Measurements from ENCODE around the gene NXF1.
"Not testable (repeated sequence)": the region's sequence is repeated elsewhere in the genome, so short reads cannot be mapped to it uniquely, and the experiment has no call there.

Gene NXF1

DNA sequence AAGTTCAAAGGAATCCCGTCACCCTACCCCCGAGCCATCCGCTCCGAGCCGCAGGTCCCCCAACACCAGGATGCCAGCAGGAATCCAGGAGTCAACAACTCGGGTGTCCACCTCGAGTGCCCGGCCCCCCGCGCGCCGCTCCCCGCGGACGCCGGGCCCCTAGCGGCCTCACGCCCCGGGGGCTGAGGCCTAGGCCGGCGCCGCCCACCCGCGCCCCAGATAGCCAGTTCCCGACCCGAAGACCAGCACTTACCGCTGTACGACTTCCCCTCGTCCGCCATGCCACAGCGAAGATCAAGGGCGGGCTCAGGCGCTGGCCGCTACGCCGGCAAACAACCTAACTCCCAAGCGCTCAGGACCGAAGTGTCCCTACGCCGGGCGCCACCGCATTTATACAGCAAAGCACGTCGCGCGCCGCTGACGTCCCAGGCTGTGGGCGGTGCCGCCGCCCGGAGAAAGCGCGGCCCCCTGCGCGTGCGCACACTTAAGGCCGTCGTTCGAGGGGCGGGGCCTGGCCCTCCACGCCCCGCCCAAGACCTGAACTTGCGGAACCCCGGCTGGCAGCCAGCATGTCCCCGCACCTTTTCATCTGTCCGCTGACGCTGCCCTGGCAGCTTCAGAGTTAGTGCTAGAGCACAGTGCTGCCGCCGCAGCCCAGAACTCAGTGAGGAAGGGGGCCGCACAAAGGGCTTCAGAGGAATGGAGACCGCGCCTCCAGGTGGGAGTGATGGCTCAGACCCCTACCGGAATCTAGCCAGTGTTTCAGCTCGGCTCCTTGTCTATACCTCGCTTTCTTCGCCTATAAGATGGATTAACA is at the start of gene NXF1:
NXF1 (minus strand) TSS at position 365 of the 817 bp plus-strand sequence; CDS start at position 281, 84 bp downstream.
- DNase-seq (ENCODE audit: low spot score) = peak; percentile 99

GRCh38 chr11:62854013-62854824 is 49.0 kb upstream of the NXF1 start:
- DNase-seq (ENCODE audit: low spot score) = no peak

DNA sequence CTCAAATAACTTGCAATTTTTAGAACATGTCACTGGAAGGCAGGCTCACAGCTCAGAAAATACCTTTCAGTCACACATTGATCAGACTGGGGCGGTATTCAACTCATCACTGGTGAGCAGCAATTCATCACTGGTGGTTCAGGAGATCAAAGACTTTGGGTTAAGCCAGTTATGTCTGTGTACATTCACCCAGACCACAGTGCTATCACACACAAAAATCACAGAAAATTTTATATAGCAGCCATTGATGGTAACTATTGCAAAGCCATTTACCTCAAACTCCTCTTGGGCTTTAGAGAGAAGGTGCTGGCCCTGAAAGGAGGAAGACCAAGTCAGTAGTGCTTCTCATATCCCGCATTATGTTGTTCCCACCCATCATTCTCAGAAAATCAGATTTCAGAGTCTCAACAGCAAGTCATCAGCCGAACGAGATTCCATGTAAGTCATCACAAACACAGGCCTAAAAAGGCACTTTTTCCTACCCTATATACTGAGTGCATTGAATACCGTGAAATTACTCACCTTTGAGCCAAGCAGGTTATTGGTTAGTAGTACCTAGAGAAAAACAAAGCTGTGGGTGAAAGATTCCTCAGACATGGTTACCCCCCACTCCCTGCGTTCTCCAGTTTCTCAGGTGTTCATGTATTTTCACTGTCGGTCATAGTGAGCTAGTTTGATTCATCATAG is 48.2 kb upstream of the NXF1 start:
- no peak for DNase-seq (ENCODE audit: low spot score)

GRCh38 chr11:62852523-62853188 is 47.4 kb upstream of the NXF1 start:
- no peak for DNase-seq (ENCODE audit: low spot score)

GRCh38 chr11:62851807-62852522 is 46.7 kb upstream of the NXF1 start:
- DNase-seq (ENCODE audit: low spot score) = no peak

DNA sequence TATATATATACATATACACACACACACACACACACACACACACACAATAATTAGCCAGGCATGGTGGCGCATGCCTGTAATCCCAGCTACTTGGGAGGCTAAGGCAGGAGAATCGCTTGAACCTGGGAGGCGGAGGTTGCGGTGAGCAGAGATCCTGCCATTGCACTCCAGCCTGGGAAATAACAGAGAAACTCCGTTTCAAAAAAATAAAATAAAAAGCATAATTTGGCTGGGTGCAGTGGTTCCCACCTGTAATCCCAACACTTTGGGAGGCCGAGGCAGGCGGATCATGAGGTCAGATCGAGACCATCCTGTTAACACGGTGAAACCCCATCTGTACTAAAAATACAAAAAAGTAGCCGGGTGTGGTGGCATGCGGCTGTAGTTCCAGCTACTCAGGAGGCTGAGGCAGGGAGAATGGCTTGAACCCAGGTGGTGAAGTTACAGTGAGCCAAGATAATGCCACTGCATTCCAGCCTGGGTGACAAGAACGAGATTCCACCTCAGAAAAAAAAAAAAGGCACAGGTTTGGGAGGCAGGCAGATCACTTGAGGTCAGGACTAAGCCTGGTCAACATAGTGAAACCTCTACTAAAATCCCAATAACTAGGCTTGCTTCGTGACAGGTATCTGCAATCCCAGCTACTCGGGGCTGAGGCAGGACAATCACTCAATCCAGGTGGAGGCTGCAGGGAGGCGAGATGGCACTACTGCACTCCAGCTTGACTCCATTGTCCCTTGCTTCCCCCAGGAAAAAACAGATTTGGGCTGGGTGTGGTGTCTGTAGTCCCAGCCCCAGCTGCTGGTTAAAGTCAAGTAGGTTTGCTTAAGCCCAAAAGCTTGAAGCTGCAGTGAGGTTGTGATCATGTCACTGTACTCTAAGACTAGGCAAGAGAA is 45.9 kb upstream of the NXF1 start:
- DNase-seq (ENCODE audit: low spot score) = no peak

DNA sequence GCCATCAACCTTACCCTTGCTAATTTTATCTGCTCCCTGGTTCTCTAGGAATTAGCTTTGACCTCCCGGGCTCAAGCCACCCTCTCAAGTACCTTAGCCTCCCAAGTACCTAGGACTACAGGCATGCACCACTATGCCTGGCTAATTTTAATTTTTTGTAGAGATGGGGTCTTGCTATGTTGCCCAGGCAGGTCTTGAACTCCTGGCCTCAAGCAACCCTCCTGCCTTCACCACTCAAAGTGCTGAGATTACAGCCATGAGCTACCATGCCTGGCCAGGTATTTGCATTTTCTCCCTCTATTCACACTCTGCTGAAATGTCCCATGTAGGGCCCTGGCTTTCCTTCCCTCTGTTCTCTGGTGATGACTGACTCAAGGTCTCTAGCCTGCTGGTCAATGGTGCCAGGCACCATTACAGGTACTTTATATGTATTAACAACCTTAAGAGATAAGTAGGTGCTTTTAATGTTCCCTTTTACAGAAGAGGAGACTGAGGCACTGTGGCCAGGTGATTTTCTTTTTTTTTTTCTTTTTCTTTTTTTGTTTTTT is 42.6 kb upstream of the NXF1 start:
- DNase-seq (ENCODE audit: low spot score) = no peak

- no peak for DNase-seq (ENCODE audit: low spot score)
Measured at GRCh38 chr11:62846177-62846576, 40.9 kb upstream of the NXF1 start.

- no peak for DNase-seq (ENCODE audit: low spot score)
Measured at GRCh38 chr11:62844154-62844553, 38.9 kb upstream of the NXF1 start.

- no peak for DNase-seq (ENCODE audit: low spot score)
Measured at GRCh38 chr11:62843466-62843865, 38.2 kb upstream of the NXF1 start.

- DNase-seq (ENCODE audit: low spot score) = not testable (repeated sequence)
Measured at GRCh38 chr11:62842891-62843290, 37.7 kb upstream of the NXF1 start.

GRCh38 chr11:62842171-62842741 is 37.0 kb upstream of the NXF1 start:
- no peak for DNase-seq (ENCODE audit: low spot score)

GRCh38 chr11:62841361-62842170 is 36.3 kb upstream of the NXF1 start:
- DNase-seq (ENCODE audit: low spot score) = peak; percentile 90

GRCh38 chr11:62840721-62841360 is 35.6 kb upstream of the NXF1 start:
- peak; percentile 24 for DNase-seq (ENCODE audit: low spot score)

GRCh38 chr11:62839050-62839945 is 34.1 kb upstream of the NXF1 start, which contains the start of gene WDR74:
Gene WDR74 (minus strand): TSS chr11:62839590. CDS start chr11:62839570, 20 bp downstream.
- peak; percentile 86 for DNase-seq (ENCODE audit: low spot score)

- DNase-seq (ENCODE audit: low spot score) = no peak
Measured at GRCh38 chr11:62835336-62835735, 30.1 kb upstream of the NXF1 start.
